IPS-18c (cell line): ENCODE results near the gene RNF138.

Experiments
- H3K4me3 ChIP-seq: 2 replicates; pipeline ENCODE4 v1.7.0; 2013; ENCODE audit warnings: low read depth, mild to moderate bottlenecking, low read length, moderate library complexity; ENCODE audit not compliant: insufficient read depth
- H3K9me3 ChIP-seq: one replicate; pipeline ENCODE4 v1.6.1; 2013; ENCODE audit warnings: mild to moderate bottlenecking, low read length, moderate library complexity; ENCODE audit not compliant: control insufficient read depth, insufficient read depth

RNF138 gene

GRCh38 chr18:32092422-32093101 is 888 bp downstream of the RNF138 start:
- no peaks in the 10 kb centered on the region for H3K9me3 ChIP-seq
- H3K4me3 ChIP-seq = peak overlapping the region; percentile 89

DNA sequence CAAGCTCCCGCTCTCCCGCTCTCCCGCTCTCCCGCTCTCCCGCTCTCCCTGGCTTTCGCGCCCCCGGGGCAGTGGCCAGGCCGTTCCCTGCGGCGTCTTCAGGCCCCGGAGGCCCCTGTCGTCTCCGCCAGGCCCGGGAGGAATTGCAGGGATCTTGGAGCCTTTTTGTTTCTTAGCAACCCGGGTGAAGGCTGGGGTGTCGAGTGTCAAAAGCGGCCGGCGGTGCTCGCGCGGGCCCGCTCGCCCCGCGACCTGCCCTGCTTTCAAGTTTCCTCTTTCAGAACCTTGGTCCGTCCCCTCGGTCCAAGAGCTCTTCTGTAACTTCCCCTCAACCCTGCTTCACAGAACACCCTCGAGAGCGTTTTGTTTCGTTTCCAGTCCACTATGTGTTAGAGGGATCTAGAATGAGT is 1.4 kb downstream of the RNF138 start:
- Histone ChIP-seq H3K4me3 (peak overlapping the region; percentile 80), H3K9me3 (no peaks in the 10 kb centered on the region)

GRCh38 chr18:32093523-32093922 is 1.8 kb downstream of the RNF138 start:
- H3K4me3 ChIP-seq = peak overlapping the region; percentile 80
- no peaks in the 10 kb centered on the region for H3K9me3 ChIP-seq

GRCh38 chr18:32095192-32095899 is 3.7 kb downstream of the RNF138 start:
- Histone ChIP-seq H3K4me3 (no peak overlapping the region), H3K9me3 (no peaks in the 10 kb centered on the region)

DNA sequence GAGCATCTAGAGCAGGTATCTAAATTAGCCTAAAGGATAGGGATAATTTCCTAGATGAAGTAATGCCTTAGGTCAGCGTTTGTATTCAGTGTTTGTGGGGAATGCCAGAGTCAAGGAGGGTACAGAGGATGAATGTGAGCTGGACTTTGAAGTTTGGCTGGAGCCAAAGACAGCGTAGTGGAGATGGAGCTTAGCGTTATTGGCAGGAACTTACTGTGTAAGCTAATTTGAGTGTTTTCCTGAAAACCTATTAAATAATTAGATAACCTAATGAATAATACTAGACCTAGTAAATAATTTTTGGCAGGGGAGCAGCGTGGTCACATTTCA is 4.2 kb downstream of the RNF138 start:
- H3K4me3 ChIP-seq = no peak overlapping the region
- H3K9me3 ChIP-seq = no peaks in the 10 kb centered on the region

DNA sequence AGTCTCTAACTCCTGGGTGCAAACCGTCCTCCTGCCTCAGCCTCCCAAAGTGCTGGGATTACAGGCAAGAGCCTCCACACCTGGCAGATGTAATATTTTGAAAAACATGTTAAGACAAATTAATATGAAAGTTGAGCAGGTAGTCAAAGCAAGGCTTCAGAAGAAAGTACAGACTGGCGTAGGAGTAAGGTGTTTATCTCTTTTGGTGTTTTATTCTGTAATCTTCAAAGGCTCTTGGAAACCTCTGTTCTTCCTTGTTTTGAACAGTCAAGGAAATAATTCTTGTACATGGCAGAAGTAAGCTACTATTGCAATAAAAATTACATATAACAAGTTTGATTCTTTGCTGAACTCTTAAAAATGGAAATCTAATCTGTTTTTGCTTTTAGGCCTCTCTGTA is 5.3 kb downstream of the RNF138 start:
- Histone ChIP-seq H3K4me3 (no peak overlapping the region), H3K9me3 (no peaks in the 10 kb centered on the region)

DNA sequence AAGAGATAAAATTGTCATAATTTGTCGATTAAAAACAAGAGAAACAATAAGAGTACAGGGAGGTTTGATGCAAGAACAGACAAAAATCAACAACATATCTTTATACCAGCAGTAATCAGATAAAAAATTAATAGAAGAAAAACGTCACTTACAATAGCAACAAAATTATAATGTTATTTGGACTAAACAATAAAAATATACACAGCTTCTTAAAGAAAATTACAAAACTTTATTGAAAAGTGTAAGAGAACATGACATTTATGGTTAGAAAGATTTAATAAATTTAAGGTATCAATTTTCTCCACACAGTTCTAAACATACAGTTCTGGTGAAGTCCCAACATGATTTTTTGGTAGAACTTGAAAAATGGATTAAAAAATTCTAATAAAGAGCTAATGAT is 12.8 kb downstream of the RNF138 start:
- Histone ChIP-seq H3K9me3 (no peaks in the 10 kb centered on the region), H3K4me3 (no peak overlapping the region)

DNA sequence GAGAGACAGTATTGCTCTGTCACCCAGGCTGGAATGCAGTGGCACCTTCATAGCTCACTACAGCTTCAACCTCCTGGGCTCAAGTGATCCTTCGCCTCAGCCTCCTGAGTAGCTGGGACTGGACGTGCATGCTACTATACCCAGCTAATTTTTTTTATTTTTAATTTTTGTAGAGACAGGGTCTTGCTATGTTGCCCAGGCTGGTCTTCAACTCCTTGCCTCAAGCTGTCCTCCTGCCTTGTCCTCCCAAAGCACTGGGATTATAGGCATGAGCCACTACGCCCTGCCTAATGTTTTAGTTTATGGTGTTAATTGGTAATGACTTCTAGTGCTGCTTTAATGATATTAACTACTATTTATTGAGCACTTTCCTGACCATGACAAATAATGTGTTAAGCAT is 18.3 kb downstream of the RNF138 start:
- no peak overlapping the region for H3K4me3 ChIP-seq
- H3K9me3 ChIP-seq = no peaks in the 10 kb centered on the region

- no peaks in the 10 kb centered on the region for H3K9me3 ChIP-seq
- no peak overlapping the region for H3K4me3 ChIP-seq
Measured at GRCh38 chr18:32111706-32112105, 20.0 kb downstream of the RNF138 start.

DNA sequence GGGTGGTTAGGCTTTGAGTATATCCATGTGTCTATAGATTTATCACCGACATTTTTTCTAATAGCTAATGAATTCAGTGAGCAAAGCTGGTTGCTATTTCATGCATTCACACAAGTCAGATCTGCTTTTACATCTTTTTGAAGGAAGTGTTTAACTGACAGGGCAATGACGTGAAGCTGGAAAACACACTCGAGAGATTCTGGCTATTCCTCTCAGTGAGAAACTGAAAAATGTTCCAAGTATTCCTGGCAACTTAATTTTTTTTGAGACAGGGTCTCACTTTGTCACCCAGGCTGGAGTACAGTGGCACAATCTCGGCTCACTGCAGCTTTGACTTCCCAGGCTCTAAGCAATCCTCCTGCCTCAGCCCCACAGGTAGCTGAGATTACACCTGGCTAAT is 21.2 kb downstream of the RNF138 start:
- Histone ChIP-seq H3K4me3 (no peak overlapping the region), H3K9me3 (no peaks in the 10 kb centered on the region)

DNA sequence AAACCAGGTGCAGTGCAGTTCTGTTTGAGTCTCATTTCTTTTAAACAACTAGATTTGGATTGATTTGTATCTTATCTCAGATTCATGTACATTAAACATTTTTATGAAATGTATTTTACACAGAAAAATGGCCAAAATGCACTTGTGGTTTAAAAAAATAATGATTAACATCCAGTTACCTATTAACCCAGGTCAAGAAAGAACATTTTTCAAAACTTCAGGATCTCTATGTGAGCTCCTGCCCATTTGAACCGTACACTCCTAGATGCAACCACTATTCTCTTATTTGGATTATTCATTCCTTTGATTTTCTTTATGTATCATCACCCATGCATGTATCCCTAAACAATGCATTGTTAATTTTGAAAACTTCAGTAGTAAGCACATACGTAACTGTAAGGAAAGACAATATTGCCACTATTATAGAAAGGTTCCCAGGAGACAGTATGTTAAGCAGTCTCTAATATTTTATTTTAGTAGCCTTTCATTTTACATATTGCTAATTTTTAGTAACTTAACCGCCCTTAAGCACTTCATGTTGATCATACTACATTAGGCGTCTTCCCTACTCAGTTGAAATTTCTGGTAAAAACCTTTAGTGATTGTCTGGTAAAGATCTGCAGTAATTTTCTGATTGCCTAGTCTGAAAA is 22.7 kb downstream of the RNF138 start:
- H3K4me3 ChIP-seq = no peak overlapping the region
- no peaks in the 10 kb centered on the region for H3K9me3 ChIP-seq

DNA sequence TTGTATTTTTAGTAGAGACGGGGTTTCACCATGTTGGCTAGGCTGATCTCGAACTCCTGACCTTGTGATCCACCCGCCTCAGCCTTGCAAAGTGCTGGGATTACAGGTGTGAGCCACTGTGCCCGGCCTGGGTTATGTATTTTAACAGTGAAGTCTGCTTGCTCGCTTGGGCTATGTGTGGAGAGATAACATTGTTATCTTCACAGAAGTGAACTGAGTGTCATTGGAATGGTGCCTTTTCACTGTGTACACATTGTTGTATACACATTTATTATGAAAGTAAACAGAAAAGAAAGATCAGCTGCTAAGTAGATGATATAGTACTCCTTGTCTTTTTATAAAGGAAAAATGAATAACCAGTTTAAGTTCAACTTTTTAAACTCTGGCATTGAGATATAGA is 30.4 kb downstream of the RNF138 start:
- no peak overlapping the region for H3K4me3 ChIP-seq
- H3K9me3 ChIP-seq = no peaks in the 10 kb centered on the region

DNA sequence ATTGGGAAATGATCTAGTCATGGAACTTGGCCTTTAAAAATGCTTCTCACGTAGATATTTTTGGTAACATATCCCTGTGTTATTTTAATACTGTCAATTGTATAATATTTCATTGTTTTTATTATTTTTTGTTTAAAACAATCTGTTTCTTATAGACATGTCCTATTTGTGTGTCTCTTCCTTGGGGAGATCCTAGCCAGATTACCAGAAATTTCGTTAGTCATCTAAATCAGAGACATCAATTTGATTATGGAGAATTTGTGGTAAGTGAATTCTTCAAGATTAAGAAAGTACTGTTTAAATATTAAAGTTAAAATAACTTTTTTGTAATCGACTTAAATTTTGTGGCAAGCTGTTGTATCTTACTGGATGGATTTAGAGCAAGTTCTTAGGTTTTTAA is 34.9 kb downstream of the RNF138 start:
- Histone ChIP-seq H3K9me3 (no peaks in the 10 kb centered on the region), H3K4me3 (no peak overlapping the region)

DNA sequence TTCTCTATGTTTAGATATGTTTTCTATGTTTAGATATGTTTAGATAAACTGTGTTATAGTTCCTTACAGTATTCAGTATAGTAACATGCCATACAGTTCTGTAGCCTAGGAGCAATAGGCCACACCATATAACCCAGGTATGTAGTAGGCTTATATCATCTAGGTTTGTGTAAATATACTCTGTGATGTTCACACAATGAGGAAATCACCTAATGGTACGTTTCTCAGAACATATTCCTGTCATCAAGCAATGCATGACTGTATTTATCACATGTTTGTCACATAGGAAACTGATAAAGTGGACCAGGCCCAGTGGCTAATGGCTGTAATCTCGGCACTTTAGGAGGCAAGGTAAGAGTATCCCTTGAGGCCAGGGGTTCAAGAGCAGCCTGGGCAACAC is 44.0 kb downstream of the RNF138 start:
- Histone ChIP-seq H3K9me3 (no peaks in the 10 kb centered on the region), H3K4me3 (no peak overlapping the region)

DNA sequence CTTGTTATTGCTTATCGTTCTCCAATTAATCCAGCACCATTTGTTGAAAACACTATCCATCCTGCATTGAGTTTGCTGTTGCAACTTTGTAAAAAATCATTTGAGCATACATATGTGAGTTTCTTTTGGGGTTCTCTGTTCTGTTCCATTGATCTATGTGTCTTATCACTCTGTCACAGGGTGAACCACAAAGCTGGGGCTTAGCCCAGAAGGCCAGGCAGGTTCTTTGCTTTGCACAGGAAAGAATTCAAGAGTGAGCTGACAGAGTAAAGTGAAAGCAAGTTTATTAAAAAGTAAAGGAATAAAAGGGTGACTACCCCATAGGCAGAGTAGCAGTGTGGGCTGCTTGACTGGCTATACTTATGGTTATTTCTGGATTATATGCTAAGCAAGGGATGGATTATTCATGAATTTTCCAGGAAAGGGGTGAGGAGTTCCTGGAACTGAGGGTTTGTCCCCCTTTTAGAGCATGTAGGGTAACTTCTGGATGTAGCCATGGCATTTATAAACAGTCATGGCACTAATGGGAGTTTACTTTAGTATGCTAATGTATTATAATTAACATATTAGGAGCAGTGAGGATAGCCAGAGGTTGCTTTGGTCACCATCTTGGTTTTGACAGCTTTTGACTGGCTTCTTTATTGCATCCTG is 46.8 kb downstream of the RNF138 start:
- no peak overlapping the region for H3K4me3 ChIP-seq
- H3K9me3 ChIP-seq = no peaks in the 10 kb centered on the region

DNA sequence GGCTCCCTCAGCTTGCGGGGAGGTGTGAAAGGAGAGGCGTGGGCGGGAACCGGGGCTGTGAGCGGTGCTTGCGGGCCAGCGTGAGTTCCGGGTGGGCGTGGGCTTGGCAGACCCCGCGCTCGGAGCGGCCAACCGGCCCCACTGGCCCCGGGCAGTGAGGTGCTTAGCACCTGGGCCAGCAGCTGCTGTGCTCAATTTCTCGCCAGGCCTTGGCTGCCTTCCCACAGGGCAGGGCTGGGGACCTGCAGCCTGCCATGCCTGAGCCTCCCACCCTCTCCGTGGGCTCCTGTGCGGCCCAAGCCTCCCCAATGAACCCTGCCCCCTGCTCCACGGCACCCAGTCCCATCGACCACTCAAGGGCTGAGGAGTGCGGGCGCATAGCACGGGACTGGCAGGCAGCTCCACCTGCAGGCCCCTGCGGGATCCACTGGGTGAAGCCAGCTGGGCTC is 48.2 kb downstream of the RNF138 start:
- H3K4me3 ChIP-seq = no peak overlapping the region
- H3K9me3 ChIP-seq = no peaks in the 10 kb centered on the region

- Histone ChIP-seq H3K9me3 (no peaks in the 10 kb centered on the region), H3K4me3 (no peak overlapping the region)
Measured at GRCh38 chr18:32148185-32148870, 56.7 kb downstream of the RNF138 start.
